Mucosa of descending colon (tissue), 3 donors: ENCODE data around the gene SETDB1. TPM values are rescaled to one million over a fixed set of nuclear protein-coding genes. Genes with fewer than 3 reads are reported as not detected.

Experiments
- ATAC-seq: fragments of 200-7000 bp; cut with Tn5 transposase; one replicate; pipeline ENCODE4 v1.9.1; 2020; ENCODE audit warnings: mild to moderate bottlenecking, moderate library complexity
- DNase-seq, 3 donors: peaks; one replicate each; pipeline ENCODE4 v3.0.0-alpha.2; 2020
- H3K36me3 ChIP-seq: fragments of 200-600 bp; one replicate; pipeline ENCODE4 v1.8.0; 2021; ENCODE audit warnings: low read depth, mild to moderate bottlenecking
- H3K4me1 ChIP-seq: fragments of 200-600 bp; one replicate; pipeline ENCODE4 v1.8.0; 2021; ENCODE audit warnings: low read depth, mild to moderate bottlenecking
- H3K4me3 ChIP-seq: fragments of 200-600 bp; one replicate; pipeline ENCODE4 v1.8.0; 2021; ENCODE audit warnings: mild to moderate bottlenecking
- H3K9me3 ChIP-seq: fragments of 200-600 bp; one replicate; pipeline ENCODE4 v1.8.0; 2021; ENCODE audit warnings: mild to moderate bottlenecking
- intact Hi-C, 2 donors: fragments of 100-400 bp; cut with DNase I in 1 of 2; cut with micrococcal nuclease in 1 of 2; formaldehyde crosslinking; loops; one replicate each; pipeline versions ENCODE4 v1.11.0 to v1.11.1; 2022; cut with DNase I, micrococcal nuclease
- total RNA-seq, 3 donors: library from RNA; stranded (reverse); fragmentation: NEBNext Ultra II Directional in 2 of 3; extraction: Animal tissue kit (Norgen Biotek cat#: 25700) in 2 of 3; gene quantifications; one replicate each; pipeline versions ENCODE4 v1.2.1 to v1.2.4, GENCODE V29; 2021 to 2023
- TF ChIP-seq, protein P1 (sequence below): fragments of 200-600 bp; IDR thresholded peaks from one replicate; pipeline ENCODE4 v1.8.0; 2022; ENCODE audit warnings: antibody characterized with exemption, mild to moderate bottlenecking
- donor health status: DM: no; HTN: no; CAD: no; lungs with moderate emphysema.
- donor health status: DM: no; HTN: no; CAD: no.
- donor health status: DM: no; HTN: yes; CAD: no.

SETDB1 gene
- total RNA-seq, 3 donors from 2014 or later: 35.4 to 49.4 (median 42.8) TPM

DNA sequence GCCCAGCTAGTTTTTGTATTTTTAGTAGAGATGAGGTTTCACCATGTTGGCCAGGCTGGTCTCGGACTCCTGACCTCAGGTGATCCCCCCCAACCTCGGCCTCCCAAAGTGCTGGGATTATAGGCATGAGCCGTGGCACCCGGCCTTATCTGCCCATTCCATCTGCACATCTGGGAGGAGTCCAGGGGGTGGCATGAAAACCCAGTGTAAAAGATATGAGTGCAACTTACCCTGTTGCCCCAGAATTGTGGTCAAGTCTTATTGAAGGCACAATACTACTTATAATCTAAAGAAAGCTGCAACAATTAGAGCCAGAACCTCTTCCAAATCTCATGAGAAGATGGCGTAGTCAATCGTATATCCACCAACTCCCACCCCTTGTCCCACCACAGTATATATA, 20.9 kb upstream of the SETDB1 start:
- H3K4me1 ChIP-seq: no peaks in the 10 kb centered on the region
- TF ChIP-seq, protein P1, sequence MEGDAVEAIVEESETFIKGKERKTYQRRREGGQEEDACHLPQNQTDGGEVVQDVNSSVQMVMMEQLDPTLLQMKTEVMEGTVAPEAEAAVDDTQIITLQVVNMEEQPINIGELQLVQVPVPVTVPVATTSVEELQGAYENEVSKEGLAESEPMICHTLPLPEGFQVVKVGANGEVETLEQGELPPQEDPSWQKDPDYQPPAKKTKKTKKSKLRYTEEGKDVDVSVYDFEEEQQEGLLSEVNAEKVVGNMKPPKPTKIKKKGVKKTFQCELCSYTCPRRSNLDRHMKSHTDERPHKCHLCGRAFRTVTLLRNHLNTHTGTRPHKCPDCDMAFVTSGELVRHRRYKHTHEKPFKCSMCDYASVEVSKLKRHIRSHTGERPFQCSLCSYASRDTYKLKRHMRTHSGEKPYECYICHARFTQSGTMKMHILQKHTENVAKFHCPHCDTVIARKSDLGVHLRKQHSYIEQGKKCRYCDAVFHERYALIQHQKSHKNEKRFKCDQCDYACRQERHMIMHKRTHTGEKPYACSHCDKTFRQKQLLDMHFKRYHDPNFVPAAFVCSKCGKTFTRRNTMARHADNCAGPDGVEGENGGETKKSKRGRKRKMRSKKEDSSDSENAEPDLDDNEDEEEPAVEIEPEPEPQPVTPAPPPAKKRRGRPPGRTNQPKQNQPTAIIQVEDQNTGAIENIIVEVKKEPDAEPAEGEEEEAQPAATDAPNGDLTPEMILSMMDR: no peak
- H3K4me3 ChIP-seq: no peak overlapping the region
- no peaks in the 10 kb centered on the region for H3K9me3 ChIP-seq
- no peaks in the 10 kb centered on the region for H3K36me3 ChIP-seq
- DNase-seq: no peak
- intact Hi-C loops: no loop called here
- no peak for ATAC-seq

DNA sequence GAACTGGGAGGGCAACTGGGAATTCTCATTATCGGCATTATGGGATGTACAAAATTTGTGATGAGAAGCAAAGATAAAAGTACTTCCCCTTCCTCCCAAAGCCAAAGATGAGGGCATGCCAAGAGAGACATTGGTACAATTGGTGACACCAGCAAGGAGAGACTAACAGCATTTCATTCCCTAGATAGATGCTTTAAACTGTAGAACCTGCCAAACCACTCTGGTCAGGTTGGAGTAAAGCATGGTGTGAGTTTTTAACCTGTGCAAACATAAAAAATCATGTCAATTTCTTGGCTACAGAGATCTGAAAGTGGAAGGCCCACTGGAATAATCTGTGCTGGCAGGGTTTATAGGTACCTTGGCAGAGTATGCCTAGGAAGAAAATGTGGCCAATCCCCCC, 19.8 kb upstream of the SETDB1 start:
- intact Hi-C loops: no loop called here
- Histone ChIP-seq H3K9me3 (no peaks in the 10 kb centered on the region), H3K36me3 (no peaks in the 10 kb centered on the region), H3K4me1 (no peaks in the 10 kb centered on the region), H3K4me3 (no peak overlapping the region)
- TF ChIP-seq, protein P1: no peak
- ATAC-seq: no peak
- DNase-seq: no peak

DNA sequence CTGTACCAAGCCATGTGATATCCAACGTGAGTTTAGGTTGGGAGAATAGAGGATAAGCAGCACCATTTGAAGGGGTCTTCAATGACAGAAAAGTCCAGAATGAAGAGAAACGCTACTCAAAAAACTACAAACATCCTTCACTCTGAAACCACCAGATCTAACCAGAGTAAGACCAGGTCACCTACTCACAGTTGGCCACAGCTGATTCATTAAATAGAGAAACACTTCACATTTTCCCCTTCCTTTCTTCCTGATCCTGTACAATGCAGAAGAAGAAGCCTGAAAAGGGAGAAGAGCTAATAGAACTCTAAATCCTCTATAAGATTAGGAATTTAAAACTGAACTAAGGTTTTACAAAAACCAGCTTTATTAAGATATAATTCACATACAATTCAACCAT, 19.4 kb upstream of the SETDB1 start:
- no peaks in the 10 kb centered on the region for H3K4me1 ChIP-seq
- no peak overlapping the region for H3K4me3 ChIP-seq
- intact Hi-C loops: no loop called here
- DNase-seq: no peak
- TF ChIP-seq, protein P1: no peak
- ATAC-seq: no peak
- H3K36me3 ChIP-seq: no peaks in the 10 kb centered on the region
- no peaks in the 10 kb centered on the region for H3K9me3 ChIP-seq

DNA sequence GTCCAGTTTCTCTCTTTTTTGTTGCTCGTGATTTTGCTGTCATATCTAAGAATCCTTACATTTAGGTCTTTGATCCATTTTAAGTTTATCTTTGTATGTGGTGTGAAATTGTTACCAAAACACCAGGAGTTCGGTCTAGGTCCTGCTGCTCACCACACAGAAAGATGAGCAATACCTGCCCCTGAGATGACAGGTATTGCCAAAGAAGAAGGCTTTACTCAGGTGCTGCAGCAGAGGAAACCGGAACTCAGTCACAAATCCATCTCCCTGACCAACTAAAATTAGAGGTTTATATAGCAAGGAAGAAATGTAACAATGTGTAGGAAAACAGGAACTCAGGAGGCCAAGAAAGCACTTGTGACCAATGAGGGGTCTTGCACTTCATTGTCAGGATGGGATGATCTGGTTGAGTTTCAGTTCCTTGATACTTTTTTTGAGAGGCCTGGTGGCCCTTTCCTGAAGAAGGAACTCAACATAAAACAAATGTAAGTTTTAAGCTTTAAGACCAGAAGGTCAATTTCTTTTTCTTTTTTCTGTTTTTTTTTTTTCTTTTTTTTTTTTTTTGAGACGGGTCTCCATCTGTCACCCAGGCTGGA, 16.5 kb upstream of the SETDB1 start:
- ATAC-seq: no peak
- Histone ChIP-seq H3K9me3 (no peaks in the 10 kb centered on the region), H3K36me3 (no peaks in the 10 kb centered on the region), H3K4me3 (no peak overlapping the region), H3K4me1 (no peaks in the 10 kb centered on the region)
- DNase-seq: no peak
- TF ChIP-seq, protein P1: no peak
- intact Hi-C loops: no loop called here

DNA sequence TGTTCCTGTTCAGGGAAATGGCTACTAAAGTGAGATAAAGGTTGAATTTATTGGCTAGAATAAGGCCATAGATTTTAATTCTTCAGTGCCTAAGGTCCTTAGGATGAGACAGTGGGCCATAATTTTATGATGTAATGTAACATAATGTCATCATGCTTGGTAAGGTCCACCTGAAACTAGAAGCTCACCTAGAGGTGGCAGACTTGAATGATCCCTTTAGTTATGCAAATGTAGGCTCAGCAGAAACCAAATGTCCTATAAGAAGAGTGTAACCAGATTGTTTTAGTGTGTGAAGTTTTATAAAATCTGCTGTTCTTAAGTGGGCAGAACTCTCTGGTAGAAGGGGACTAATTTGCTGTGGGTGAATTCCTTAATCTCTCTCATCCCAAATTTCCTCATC, 13.5 kb upstream of the SETDB1 start:
- Histone ChIP-seq H3K4me3 (no peak overlapping the region), H3K4me1 (peaks cover under 1% of the 10 kb centered on the region), H3K36me3 (no peaks in the 10 kb centered on the region), H3K9me3 (no peaks in the 10 kb centered on the region)
- TF ChIP-seq, protein P1: no peak
- ATAC-seq (no peak), DNase-seq (no peak)
- intact Hi-C loops: no loop called here

DNA sequence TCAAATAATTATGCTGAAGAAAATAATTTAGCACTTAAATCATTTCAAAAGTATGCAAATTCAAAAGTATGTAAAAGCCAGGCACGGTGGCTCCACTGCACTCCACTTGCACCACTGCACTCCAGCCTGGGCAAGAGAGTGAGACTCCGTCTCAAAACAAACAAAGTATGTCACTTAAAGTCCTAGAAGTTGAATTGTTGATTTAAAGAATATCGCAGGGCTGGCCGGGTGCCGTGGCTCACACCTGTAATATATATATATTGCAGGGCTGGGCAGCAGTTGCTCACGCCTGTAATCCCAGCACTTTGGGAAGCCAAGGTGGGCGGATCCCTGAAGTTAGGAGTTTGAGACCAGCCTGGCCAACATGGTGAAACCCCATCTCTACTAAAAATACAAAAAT, 8.8 kb upstream of the SETDB1 start:
- ATAC-seq (peak; percentile 91), DNase-seq (peak; percentile 60 to 76 (median 69))
- intact Hi-C loops: no loop called here
- TF ChIP-seq, protein P1: no peak
- no peaks in the 10 kb centered on the region for H3K9me3 ChIP-seq
- peaks cover 7% of the 10 kb centered on the region for H3K4me1 ChIP-seq
- no peak overlapping the region for H3K4me3 ChIP-seq
- H3K36me3 ChIP-seq: no peaks in the 10 kb centered on the region
